ENCODE results near the gene NR0B2. TPM values are rescaled to one million over a fixed set of nuclear protein-coding genes. Genes with fewer than 3 reads are reported as not detected.
A peak's percentile ranks its signal among the peaks of the same experiment; 100 is the strongest.

The NR0B2 gene
- total and polyA plus RNA-seq, 2 experiments from 2014 or later, result 39.1 to 68.1 TPM

- no peak overlapping the region for H2AFZ ChIP-seq
- H3K9me2 ChIP-seq (replicated peaks; ENCODE audit: insufficient read depth), result no peaks in the 10 kb centered on the region
- over 99% methylated on average over 9 of the region's 9 CpGs for WGBS (ENCODE audit: low lambda C conversion rate, missing lambda C conversion rate)
- H3K79me2 ChIP-seq, result peaks cover 55% of the 10 kb centered on the region
- no peak for DNase-seq (ENCODE audit: low spot score)
- H3K9me3 ChIP-seq (ENCODE audit: low read depth), result no peaks in the 10 kb centered on the region
- TF ChIP-seq EZH2phosphoT487 (IDR thresholded peaks at IDR 0.05; ENCODE audit: low read depth, severe bottlenecking, unreplicated experiment) (no peak), EZH2 (IDR thresholded peaks at IDR 0.05; ENCODE audit: borderline replicate concordance) (no peak), CTCF (IDR thresholded peaks at IDR 0.05; ENCODE audit: poor library complexity) (no peak)
- no peak overlapping the region for H3K4me2 ChIP-seq
- H3K27ac ChIP-seq, result no peak overlapping the region
- H4K20me1 ChIP-seq (ENCODE audit: insufficient read depth, poor library complexity, severe bottlenecking), result no peaks in the 10 kb centered on the region
- peaks cover 16% of the 10 kb centered on the region for H3K4me1 ChIP-seq (ENCODE audit: insufficient read depth)
- no peaks in the 10 kb centered on the region for H3K27me3 ChIP-seq
- H3K36me3 ChIP-seq (replicated peaks; ENCODE audit: insufficient read depth, low read depth), result no peaks in the 10 kb centered on the region
- H3K4me3 ChIP-seq, result no peak overlapping the region
These were observed 16.4 kb downstream of the NR0B2 start for GRCh38 chr1:26897351-26897750.

- Histone ChIP-seq H3K79me2 (peaks cover 48% of the 10 kb centered on the region), H3K9me2 (replicated peaks; ENCODE audit: insufficient read depth) (no peaks in the 10 kb centered on the region), H4K20me1 (ENCODE audit: insufficient read depth, poor library complexity, severe bottlenecking) (no peaks in the 10 kb centered on the region), H3K9me3 (ENCODE audit: low read depth) (no peaks in the 10 kb centered on the region), H3K27ac (no peak overlapping the region), H3K27me3 (no peaks in the 10 kb centered on the region), H3K4me1 (ENCODE audit: insufficient read depth) (peaks cover 15% of the 10 kb centered on the region), H3K4me3 (no peak overlapping the region), H3K4me2 (no peak overlapping the region), H2AFZ (no peak overlapping the region), H3K36me3 (replicated peaks; ENCODE audit: insufficient read depth, low read depth) (no peaks in the 10 kb centered on the region)
- 98% methylated on average over 13 of the region's 13 CpGs for WGBS (ENCODE audit: low lambda C conversion rate, missing lambda C conversion rate)
- no peak for DNase-seq (ENCODE audit: low spot score)
- TF ChIP-seq EZH2phosphoT487 (IDR thresholded peaks at IDR 0.05; ENCODE audit: low read depth, severe bottlenecking, unreplicated experiment) (no peak), CTCF (IDR thresholded peaks at IDR 0.05; ENCODE audit: poor library complexity) (no peak), EZH2 (IDR thresholded peaks at IDR 0.05; ENCODE audit: borderline replicate concordance) (no peak)
These were observed 19.5 kb downstream of the NR0B2 start for GRCh38 chr1:26894263-26894662.

GRCh38 chr1:26890467-26890796 is 23.3 kb downstream of the NR0B2 start:
- peak overlapping the region; percentile 97 for H3K4me2 ChIP-seq
- no peaks in the 10 kb centered on the region for H3K27me3 ChIP-seq
- H3K9me3 ChIP-seq (ENCODE audit: low read depth), result no peaks in the 10 kb centered on the region
- 12% methylated on average over 12 of the region's 12 CpGs for WGBS (ENCODE audit: low lambda C conversion rate, missing lambda C conversion rate)
- no peaks in the 10 kb centered on the region for H3K9me2 ChIP-seq (replicated peaks; ENCODE audit: insufficient read depth)
- peaks cover 12% of the 10 kb centered on the region for H3K4me1 ChIP-seq (ENCODE audit: insufficient read depth)
- H4K20me1 ChIP-seq (ENCODE audit: insufficient read depth, poor library complexity, severe bottlenecking), result no peaks in the 10 kb centered on the region
- peak overlapping the region; percentile 99 for H3K27ac ChIP-seq
- peak overlapping the region; percentile 55 for H2AFZ ChIP-seq
- no peak for DNase-seq (ENCODE audit: low spot score)
- H3K4me3 ChIP-seq, result peak overlapping the region; percentile 93
- H3K79me2 ChIP-seq, result peaks cover 30% of the 10 kb centered on the region
- H3K36me3 ChIP-seq (replicated peaks; ENCODE audit: insufficient read depth, low read depth), result no peaks in the 10 kb centered on the region
- no peak for TF ChIP-seq EZH2 (IDR thresholded peaks at IDR 0.05; ENCODE audit: borderline replicate concordance)
- TF ChIP-seq EZH2phosphoT487 (IDR thresholded peaks at IDR 0.05; ENCODE audit: low read depth, severe bottlenecking, unreplicated experiment), result no peak
- TF ChIP-seq CTCF (IDR thresholded peaks at IDR 0.05; ENCODE audit: poor library complexity), result no peak

Data from hepatocyte (in vitro differentiated cells).